UCSD-AML1 (cell line): ENCODE data around the gene ANKRD30BL.
"Not testable (repeated sequence)": the region's sequence is repeated elsewhere in the genome, so short reads cannot be mapped to it uniquely, and the experiment has no call there.

Source experiments
- DNase-seq: peaks from one replicate; lab custom pipeline; 2025; ENCODE audit not compliant: unreplicated experiment; lab: John Stamatoyannopoulos, UW

ANKRD30BL gene

GRCh38 chr2:132161161-132162124, at the start of gene ANKRD30BL:
TSS of gene ANKRD30BL (minus strand) at chr2:132161952. CDS start at chr2:132161705, 247 bp downstream.
- DNase-seq: not testable (repeated sequence)

GRCh38 chr2:132202866-132203265, 41.1 kb upstream of the ANKRD30BL start:
- not testable (repeated sequence) for DNase-seq

GRCh38 chr2:132192854-132193253, 31.1 kb upstream of the ANKRD30BL start:
- DNase-seq: not testable (repeated sequence)

GRCh38 chr2:132167100-132167499, 5.3 kb upstream of the ANKRD30BL start:
- DNase-seq: not testable (repeated sequence)

GRCh38 chr2:132162125-132162660, 441 bp upstream of the ANKRD30BL start:
- not testable (repeated sequence) for DNase-seq

- DNase-seq: peak; percentile 22
Measured at GRCh38 chr2:132146774-132147173, 15.0 kb downstream of the ANKRD30BL start.
